Eye (tissue), 1 donor: ENCODE results near the gene KCTD5.
"Not testable (repeated sequence)": the region's sequence is repeated elsewhere in the genome, so short reads cannot be mapped to it uniquely, and the experiment has no call there.

Experiments
- DNase-seq: peaks from one replicate; pipeline ENCODE4 v3.0.0-alpha.2; 2015

Gene KCTD5

DNA sequence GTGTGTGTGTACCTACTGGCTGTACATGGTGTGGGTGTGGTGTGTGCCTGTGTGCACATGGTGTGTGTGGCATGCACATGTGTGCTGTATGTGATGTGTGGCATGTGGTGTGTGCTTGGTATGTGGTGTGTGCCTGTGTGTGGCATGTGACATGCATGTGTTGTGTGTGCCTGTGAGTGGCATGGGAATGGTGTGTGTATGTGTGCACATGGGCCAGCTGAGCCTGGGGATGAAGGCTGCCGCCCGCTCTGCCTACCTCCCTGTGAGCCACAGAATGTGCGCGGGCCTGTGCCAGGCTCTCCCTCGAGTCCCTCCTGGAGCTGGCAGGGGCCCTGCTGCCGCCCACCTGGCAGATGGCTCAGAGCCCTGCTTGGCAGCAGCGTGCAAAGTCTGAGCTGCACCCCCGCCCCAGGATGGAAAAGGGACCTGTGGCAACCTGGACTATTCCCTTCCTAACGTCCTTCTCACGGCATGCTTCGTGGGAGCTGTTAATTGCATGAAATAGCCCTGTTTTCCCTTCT is 28.4 kb downstream of the KCTD5 start:
- no peak for DNase-seq

DNA sequence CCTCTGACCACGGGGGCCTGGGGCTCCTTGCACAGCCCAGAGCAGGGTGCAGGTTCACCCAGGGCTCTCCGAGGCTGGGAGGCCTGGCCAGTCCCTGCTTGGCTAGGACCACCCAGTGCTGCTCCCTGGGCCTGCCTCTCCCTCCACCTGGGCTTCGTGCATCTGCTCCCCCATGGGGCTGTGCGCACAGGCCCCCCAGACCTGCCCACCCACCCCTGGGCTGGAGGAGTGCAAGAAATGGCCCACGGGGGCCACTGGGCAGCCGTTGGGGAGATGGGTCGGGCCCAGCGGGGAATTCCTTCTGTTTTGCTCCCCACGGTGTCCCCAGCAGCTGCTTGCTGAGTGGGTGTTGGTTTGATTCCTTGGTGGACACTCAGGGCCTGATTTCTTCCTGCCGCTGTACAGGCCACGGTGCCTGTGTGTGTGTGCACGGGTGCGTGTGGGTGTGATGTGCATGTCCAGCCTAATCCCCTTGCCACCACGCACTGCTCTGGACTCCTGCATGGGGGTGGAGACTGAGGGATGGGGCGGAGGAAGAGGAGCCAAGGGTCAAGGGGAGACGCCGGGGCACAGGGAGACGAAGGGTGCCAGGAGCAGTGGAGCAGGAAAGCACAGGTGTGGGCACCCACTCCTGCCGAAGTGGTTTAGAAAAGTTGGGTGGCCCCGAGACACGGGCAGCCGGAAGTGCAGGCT is 29.2 kb downstream of the KCTD5 start:
- DNase-seq = no peak

DNA sequence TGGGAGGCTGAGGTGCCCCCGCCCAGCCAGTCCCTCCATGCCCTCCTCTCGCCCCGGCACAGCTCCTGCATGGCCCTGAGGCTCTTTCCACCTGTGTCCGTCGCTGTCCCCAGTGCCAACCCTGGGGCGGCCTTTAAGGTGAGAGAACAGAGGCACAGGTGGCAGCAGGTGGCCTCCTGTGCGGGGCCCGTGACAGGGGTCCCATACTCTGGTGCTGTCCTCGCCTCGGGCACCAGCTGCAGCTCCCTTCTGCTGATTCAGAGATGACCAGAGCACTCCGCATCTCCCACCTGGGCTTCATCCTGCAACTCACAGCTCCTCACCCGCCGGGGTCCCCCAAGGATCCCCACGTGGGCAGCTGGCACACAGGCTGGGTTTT is 29.7 kb downstream of the KCTD5 start:
- no peak for DNase-seq

DNA sequence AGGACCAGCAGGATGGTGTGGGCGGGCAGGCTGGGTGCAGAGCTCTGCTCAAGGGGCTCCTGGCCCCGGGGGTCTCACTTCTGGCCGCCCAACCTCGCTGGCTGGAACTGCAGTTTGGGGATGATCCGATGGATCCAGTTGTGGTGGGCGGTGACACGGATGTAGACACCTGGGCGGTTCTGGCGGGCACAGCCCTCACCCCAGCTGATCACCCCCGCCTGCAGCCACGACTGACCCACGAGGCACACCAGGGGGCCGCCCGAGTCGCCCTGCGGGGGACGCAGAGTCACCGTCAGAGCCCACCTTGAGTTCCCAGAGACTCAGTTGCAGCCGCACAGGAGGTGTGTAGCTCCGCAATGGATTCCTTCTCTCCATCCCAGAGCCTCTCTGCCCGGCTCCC is 30.2 kb downstream of the KCTD5 start:
- DNase-seq = no peak

DNA sequence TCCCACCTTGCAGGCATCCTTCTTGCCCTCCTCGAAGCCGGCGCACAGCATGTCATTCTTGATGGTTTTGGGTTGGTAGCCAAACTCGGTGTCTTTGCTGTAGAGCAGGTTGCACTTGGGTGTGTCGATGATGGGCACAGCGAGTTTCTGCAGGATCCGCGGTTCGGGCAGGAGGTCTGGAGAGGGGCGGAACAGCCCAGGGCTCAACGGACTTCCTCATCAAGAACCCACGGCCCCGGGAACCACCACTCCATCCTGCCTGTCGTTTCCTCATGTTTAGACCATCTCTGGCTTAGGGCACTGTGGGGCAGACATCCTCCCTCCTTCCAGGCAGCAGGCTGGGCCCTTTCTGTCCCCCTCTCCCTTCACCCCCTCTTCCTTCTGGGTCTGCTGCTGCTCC is 31.2 kb downstream of the KCTD5 start:
- no peak for DNase-seq

DNA sequence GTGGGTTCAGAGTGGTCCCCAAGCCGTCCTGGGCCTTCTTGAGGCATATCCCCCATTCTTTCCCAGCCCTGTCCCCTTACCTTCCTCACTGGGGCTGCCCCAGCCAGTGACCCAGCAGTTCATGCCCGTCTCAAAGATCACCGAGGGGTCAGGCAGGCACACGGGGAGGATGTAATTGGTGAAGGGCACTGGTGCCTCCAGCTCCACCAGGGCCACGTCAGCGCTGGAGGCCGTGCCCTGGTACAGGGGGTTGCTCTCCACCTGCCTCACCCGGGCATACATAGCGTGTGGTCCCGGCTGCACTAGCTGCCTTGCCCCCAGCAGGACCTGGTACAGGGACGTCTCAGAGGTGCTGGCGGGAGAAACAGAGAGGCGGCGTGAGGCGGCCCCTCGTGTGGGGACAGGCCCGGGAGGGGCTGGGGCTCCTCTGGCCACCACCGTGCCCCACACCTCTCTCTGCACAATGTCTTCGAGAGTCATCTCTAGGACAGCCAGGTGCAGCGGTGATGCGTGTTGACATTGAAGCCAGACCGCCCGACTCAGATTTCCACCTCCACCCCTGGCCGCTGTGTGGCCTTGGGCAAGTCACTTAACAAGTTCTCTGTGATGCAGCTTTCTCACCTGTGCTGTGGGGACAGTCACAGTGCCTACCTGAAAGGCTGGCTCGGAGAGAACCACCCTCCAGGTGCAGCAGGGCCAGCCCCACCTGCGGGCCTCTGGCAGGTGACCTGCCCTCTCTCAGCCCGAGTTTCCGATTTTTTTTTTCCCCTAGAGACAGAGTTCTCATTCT is 31.9 kb downstream of the KCTD5 start:
- DNase-seq = no peak

DNA sequence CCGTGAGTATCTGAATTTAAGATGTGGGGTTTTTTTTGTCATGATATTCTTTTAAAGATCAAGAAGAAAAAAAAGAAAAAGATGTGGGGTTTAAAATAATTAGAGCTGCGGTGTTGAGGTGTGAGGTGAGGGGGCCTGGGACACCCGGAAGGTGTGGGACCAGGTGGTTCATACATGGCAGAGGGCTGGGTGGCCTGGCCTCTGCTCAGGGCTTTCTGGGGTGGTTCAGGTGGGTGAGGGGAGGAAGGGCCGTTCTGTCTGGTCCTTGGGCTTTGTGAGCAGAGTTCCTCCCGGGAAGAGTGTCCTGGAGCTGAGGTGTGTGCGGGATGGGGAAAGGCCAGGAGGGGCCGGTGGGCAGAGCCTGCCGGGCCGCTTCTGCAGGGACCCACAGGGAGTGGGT is 32.7 kb downstream of the KCTD5 start:
- DNase-seq = no peak

DNA sequence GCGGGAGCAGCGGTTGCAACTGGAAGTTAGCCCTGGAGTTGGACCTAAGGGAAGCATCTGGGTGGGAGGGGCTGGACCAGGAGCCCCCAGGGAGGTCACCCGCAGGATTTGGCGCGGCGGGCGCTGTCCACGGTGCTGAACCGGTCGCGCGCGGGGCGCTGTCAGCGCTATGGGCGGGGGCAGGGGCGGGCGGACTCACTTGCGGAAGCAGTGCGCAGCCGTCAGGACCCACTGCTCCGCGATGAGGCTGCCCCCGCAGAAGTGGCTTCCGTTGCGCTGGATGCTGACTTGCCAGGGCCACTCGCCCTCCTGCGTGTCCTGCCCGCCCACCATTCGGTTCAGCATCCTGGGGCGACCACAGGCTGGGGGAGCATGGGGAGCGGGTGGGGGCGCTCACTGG is 33.2 kb downstream of the KCTD5 start:
- DNase-seq = peak; percentile 69

DNA sequence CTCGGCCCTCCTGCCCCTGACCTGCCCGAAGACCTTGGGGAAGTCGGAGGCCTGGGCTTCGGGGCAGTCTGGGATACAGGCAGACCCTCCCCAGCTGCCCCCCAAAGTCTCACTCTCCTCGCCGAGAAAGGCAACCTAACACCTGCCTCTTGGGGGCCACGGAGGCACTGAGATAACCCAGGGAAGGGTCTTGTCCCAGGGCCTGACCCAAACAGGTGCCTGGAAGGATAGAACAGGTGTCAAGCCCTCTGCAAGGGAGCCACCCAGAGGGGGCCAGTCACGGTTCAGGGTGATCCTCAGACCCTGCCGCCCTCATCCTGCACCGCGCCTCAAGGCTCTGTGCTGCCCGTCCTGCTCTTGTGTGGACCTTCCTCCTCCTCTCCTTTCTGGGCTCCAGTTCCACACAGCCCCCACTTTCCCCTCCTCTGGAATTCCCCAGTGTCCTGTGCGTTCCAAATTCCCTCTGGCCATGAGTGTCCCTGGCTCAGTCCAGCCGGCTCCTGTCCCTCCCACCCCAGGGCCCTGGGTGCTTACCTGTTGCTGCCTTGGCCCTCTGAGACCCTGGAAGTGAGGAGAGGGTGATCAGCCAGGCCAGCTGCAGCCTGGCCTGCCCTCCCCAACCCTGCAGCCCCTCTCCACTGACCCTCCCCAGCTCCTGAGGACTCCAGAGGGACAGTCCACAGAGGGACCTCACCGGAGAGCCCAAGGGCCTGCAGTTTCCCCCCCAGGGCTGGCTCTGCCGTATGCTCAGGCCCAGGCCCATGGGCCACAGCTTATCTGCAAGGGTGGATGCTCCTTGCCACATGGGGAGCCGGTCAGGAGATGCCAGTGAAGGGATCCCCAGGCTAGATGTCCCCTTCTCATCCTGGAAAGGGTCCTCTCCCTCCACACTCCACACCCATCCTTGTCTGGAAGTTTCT is 33.9 kb downstream of the KCTD5 start:
- DNase-seq = no peak

DNA sequence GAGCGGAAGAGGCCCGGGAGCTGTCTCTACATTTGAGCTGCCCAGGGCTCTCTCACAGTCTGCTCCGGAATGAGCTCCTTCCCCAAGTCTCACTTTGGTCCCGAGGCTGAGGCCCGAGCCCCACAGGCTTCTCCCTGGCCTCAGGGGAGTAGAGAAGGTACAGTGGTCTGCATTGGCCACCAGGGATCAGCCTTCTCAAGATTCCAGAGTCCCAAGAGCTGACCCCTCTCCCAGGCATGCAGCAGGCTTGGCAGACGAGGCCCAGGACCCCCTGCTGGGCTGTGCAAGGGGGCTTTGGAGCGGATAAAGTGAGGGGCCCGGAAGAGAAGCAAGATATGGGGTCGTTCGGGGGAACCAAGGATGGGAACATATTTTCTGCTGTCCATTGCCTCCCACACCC is 34.6 kb downstream of the KCTD5 start:
- DNase-seq = no peak

DNA sequence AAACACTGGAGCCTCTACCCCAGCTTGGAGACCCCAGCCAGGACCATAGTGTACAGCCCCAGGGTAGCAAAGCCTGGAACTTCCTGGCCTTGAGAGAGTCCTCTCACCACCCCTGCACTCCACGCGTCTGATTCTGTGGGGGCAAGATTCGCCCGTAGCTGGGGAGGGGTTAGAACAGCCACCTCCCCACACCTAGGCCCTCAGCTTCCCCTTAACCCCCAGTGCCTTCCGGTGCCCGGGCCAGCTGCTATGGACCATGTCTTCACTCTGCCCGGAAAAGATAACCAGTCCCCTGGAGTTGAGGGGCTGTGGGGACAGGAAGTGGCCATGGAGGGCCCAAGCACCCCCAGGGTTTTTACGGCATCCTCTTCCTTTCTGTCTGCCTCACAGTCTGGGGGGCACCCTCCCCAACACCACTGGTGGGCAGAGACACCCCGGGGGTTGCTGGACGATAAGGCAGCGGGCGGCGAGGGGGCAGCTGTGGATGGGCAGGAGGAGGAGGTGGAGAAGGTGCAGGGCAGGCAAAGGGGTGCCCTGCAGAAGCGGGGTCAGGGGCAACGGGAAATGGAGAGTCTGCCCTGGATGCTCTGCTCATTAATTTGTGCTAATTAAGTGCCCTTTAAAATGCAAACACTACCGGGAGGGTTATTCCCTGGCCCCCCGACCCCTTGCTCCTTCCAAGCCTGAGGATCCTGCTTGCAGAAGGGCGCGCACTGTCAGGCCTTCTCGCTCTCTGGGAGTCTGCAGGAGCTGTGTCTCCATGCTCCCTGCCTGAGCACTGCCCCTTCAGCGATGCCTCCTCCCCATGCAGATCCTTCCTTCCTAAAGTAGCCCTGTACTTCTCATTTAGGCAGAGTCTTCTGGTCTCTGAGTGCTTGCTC is 35.3 kb downstream of the KCTD5 start:
- DNase-seq = no peak

DNA sequence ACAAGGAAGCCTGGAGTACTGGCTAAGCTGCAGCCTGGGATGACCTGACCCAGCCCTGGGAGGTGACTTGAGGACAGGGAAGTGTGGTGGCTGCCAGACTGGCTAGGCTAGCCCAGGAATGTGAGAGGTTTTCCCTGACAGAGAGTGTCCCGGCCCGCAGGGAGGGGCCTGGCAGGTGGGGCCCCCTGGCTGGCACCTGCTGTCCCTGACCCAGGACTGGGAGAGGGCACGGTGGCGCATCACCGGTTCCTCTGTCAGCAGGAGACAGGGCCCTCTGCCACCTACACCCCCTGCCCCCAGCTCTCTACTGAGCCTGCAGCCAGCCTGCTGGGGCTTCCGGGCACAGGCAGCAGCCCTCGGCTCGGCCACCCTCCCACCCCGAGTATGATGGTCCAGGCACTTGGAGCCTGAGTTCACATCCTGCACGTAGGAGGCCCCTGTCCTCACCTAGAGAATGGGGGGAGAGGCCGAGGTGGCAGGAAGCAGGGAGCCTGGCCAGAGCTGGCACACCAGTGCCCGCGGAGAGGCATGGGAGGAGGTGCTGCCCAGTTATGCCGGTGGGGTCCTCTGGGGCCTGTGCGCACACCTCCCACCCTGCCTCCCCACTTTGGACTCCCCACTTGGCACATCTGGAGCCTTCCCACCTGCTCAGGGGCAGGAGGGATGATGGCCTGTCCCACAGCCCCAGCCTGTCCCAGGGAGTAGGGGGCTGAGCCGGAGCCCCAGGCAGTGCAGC is 37.2 kb downstream of the KCTD5 start:
- no peak for DNase-seq

DNA sequence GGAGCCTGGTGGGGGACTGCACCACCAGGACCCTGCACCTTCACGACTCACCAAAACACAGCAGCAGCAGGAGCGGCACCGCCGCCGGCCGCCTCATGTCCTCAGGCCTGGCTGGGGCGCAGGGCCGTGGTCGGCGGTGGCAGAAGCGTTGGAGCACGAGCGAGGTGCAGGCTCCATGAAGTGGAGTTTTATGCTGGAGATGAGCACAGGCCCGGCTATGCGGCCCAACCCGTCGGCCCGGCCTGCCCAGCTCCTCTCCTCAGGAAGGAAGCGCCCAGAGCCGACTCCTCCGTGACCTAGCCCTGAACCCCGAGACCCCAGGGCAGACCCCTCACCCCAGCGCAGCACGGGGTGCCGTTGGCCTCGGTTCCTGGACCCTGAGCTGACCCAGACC is 37.7 kb downstream of the KCTD5 start, which contains the start of gene PRSS27:
TSS of gene PRSS27 (minus strand) at position 161 of the 394 bp plus-strand sequence. CDS start at position 97, 64 bp downstream.
- DNase-seq = no peak

DNA sequence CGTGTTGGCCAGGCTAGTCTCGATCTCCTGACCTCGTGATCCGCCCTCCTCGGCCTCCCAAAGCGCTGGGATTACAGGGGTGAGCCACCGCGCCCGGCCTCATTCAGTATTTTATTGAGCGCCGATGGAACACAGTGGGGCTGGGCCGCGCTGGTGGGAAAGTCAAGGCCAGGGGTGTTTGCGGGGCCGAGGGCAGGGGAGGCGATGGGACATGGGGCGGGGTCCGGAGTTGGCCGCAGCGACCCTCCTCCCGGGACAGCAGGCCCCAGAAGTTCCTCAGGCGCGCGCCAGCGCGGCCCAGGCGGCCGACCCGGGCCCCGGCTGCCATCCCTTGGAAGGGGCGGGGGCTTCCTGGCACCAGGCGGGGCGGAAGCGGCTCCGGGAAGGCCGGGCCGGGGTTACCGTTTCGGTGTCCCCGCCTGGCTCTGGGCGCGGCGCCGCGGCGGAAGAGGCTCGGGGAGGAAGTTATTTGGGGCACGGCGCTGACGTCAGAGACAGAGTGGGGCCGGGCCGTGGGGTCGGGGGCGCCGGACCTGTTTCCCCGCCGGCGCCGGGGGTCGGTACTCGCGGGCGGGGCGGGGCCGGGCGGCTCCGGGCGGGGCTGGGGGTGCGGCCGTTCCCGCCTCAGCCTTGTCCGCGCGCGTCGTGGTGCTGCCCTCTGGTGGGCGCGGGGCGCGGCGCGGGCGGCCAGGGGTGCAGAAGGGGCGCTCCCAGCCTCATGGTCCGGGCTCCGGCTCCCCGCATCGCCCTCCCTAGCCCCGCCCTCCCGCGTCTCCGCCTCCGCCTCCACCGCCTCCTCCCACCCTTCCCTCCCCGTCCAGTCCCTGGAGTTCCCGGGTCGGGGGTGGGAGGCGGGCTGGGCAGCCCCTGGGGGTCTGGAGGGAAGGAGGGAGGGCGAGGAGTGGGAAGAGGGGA is 38.7 kb downstream of the KCTD5 start:
- DNase-seq = peak; percentile 93

DNA sequence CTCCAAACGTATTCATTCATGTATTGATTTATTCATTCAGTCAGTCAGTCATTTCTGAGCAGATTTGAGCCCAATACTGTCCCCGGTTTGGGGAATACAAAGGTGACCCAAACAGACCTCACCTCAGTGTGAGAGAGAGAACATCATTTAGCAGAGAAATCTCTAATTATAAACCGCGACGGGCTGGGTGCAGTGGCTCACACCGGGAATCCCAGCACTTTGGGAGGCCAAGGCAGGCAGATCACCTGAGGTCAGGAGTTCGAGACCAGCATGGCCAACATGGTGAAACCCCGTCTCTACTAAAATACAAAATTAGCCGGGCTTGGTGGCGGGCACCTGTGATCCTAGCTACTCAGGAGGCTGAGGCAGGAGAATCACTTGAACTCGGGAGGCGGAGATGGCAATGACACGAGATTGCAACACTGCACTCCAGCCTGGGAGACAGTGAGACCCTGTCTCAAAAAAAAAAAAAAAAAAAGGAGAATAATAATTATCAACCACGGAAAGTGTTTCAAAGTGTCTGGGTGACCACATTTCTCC is 39.4 kb downstream of the KCTD5 start:
- not testable (repeated sequence) for DNase-seq

DNA sequence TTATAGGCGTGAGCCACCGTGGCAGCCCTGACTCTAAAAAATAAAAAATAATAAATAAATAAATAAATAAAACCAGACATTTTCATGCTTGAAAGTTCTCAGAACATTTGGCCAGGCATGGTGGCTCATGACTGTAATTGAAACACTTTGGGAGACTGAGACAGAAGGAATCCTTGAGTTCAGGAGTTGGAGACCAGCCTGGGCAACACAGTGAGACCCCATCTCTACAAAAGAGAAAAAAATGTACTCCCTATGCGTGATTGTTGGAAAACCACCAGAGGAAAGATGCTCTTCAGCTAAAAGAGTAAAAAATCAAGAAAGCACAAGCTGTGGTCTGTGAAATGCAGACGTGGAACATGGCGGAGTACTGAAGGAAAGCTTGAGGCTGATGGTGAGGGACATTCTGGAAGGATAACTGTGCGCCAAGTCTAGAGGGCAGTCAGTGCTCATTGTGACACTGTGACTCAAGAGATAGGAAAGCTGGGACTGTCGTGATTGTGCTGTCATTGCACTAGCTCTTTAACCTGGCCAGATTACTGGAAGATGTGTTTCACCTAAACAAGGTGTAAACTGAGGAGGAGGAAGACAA is 41.9 kb downstream of the KCTD5 start:
- DNase-seq = no peak

DNA sequence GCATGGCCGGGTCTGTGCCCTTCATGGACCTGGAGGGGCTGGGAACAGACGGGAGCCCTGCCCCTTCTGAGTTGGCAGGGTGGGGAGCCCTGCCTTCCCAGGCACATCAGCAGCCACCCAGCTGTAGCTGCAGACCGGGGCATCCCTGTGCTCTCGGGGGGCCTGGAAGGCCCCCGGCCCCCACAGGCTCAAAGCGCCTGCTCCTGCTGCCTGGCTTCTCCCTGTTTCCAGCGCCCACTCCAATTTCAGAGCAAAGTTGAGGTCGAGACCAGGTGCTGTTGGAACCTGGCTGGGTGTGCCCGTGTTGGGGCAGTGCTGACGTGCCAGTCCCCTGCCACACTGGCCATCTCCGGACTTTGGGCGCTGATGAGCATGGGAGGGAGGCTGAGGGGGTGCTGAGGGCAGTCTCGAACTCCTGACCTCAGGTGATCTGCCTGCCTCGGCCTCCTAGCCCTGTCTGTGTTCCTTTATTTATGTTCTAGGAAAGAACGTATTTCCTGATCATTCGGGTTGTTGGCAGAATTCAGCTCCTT is 42.6 kb downstream of the KCTD5 start:
- no peak for DNase-seq

DNA sequence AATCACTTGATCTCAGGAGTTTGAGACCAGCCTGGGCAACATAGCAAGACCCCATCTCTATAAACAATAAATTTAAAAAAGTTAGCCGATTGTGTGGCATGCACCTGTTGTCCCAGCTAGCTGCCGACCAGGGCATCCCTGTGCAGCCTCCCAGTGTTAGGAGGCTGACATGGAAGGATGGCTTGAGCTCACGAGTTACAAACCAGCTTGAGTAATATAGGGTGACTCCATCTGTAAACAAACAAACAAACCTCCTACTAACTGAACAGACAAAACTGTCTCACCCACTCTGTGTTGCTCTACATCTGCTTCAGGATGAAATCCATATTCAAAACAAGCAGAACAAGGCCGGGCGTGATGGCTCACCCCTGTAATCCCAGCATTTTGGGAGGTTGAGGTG is 44.6 kb downstream of the KCTD5 start:
- no peak for DNase-seq

DNA sequence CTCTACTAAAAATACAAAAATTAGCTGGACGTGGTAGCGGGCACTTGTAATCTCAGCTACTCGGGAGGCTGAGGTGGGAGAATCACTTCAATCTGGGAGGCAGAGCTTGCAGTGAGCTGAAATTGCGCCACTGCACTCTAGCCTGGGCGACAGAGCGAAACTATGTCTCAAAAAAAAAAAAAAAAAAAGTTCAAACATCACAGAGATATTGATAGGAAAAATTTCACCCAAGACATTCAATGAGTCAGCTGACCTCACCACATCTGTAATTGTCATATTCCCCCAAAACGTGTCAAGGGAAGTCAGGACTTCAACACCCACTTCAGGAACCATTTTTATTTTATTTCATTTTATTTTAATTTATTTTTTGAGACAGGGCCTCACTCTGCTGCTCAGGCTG is 45.7 kb downstream of the KCTD5 start:
- no peak for DNase-seq
